Activated CD4-positive, CD25-positive, alpha-beta regulatory T cell treated with anti-CD3 and anti-CD28 coated beads, Interleukin-2, amount 50 U/mL, for 16 hours (primary cell): Measurements from ENCODE around the gene UBE2K.
"Not testable (repeated sequence)": the region's sequence is repeated elsewhere in the genome, so short reads cannot be mapped to it uniquely, and the experiment has no call there.

Experiments
- DNase-seq: peaks from one replicate; pipeline ENCODE4 v3.0.0-alpha.2; 2020; ENCODE audit warnings: low read depth, low spot score

UBE2K gene

GRCh38 chr4:39792976-39793375 is 95.0 kb downstream of the UBE2K start:
- not testable (repeated sequence) for DNase-seq

- DNase-seq: no peak
These were observed 104.1 kb downstream of the UBE2K start for GRCh38 chr4:39802005-39802404.

- no peak for DNase-seq
These were observed 110.4 kb downstream of the UBE2K start for GRCh38 chr4:39808231-39808749.

GRCh38 chr4:39812500-39812899 is 114.6 kb downstream of the UBE2K start:
- DNase-seq: no peak

GRCh38 chr4:39813033-39813432 is 115.1 kb downstream of the UBE2K start:
- not testable (repeated sequence) for DNase-seq

- not testable (repeated sequence) for DNase-seq
These were observed 115.8 kb downstream of the UBE2K start for GRCh38 chr4:39813761-39814160.

- no peak for DNase-seq
These were observed 116.7 kb downstream of the UBE2K start for GRCh38 chr4:39814403-39815185.

DNA sequence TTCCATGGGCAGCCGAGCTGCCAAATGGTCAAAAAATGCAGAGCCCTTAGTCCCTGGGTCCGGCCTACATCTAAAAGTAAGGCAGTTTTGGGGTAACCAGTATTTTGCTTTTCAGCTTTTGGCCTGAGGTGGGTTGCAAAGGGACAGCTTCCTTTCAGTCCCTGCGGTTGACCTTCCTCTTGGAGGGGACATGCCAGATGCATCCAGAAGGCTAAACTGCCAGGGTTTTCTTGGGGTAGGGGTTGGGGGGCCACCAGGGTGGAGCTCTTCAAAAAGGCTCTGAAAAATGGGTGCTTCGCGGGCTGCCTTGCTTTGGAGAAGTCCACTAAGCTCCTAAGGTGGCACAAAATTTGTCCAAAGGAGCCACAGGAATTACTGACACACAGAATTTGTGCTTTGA is 120.7 kb downstream of the UBE2K start:
- DNase-seq: no peak

GRCh38 chr4:39820186-39820585 is 122.2 kb downstream of the UBE2K start:
- DNase-seq: no peak

DNA sequence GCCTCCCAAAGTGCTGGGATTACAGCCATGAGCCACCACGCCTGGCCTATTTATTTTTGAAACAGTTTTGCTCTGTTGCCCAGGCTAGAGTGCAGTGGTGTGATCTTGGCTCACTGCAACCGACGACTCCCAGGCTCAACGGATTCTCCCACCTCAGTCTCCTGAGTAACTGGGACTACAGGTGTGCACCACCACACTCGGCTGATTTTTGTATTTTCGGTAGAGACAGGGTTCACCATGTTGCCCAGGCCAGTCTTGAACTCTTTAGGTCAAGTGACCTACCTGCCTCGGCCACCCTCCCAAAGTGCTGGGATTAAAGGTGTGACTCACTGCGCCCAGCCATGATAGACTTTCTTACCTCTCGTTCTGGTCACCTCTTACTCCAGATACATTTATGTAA is 124.0 kb downstream of the UBE2K start:
- no peak for DNase-seq

- no peak for DNase-seq
These were observed 124.7 kb downstream of the UBE2K start for GRCh38 chr4:39822662-39823061.

GRCh38 chr4:39823191-39823590 is 125.3 kb downstream of the UBE2K start:
- DNase-seq: no peak

GRCh38 chr4:39825090-39825489 is 127.2 kb downstream of the UBE2K start:
- no peak for DNase-seq

DNA sequence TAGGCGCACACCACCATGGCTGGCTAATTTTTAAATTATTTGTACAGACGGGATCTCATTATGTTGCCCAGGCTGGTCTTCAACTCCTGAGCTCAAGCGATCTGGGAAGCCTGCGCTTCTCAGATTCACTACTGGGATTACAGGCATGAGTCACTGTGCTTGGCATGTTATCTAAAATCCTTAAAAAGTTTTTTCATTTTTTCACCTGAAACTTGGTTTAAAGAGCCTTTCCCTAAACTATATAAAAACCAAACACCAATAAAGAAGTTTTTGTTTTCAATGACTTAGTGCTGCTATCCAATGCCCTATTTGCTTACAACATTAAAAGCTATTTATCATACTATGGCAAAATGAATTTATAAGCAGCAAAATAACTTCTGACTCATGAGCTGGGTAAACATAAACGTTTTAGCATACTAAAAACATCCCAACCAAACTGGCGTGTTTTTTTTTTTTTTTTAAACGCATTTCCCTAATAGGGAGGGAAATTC is 127.8 kb downstream of the UBE2K start:
- no peak for DNase-seq
